Heart left ventricle (tissue), 13 donors: ENCODE measurements around the gene TOMM20.

Experiments used
- POLR2A ChIP-seq, 2 donors: fragments of 450-650 bp; IDR thresholded peaks; one replicate each; pipeline ENCODE4 v1.6.1; 2017; ENCODE audit warnings: antibody characterized with exemption in 2 of 2, mild to moderate bottlenecking in 2 of 2, moderate library complexity in 2 of 2
- TF ChIP-seq, protein P1 (sequence below), 12 donors: fragments of 200-600 bp; sonication (generic) in 4 of 12; IDR thresholded peaks; one replicate each; pipeline versions ENCODE4 v1.5.0 to v1.8.0; 2018 to 2022; ENCODE audit warnings: antibody characterized with exemption in 12 of 12, mild to moderate bottlenecking in 5 of 12
- donor health status: ischemic (EF 13 %, LVEDD 7.1; RV severe dilation, severe dysfunction).
- donor health status: DM: no; HTN: yes; CAD: no.
- donor health status: DM: no; HTN: no; CAD: no.
- donor health status: ischemic (EF 25% LVEDD 6.9; RV normal size, moderate dysfunction).
- donor health status: ischemic (EF 25% LVEDD 5.7; RV mildly dilated, moderate dysfunction).
- donor health status: ischemic (EF 35%, LVEDD 5.7; RV mildly dilated, moderate dysfunction).
- donor health status: nonischemic (EF 11% LVEDD 7.7; RV severe dilation, severe dysfunction).
- donor health status: DM: yes; HTN: yes; CAD: no.
- donor health status: PGD.
- donor health status: ischemic (EF 29% LVEDD 5.4; RV normal size, mild dysfunction).
- donor health status: nonischemic (EF 23%, LVEDD 6.1; RV moderate dilation, normal function).

DNA sequence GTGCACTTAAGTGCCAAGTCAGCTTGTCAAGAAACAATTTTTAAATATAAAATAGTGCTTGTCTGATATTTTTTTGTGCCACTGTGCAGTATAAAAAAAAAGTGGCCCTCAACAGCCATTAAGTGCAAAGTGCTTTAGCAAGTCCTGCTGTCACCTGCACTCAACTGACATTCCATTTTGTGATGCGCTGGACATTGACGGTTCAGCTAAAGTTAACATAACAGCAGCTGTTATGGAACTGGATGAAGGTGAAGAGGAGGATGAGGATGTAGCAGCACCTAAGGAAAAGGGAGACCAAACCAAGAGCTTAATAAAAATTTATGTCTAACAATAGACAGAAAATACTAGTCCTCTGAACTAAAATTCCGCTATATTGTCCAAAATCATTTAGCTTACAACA, 39.7 kb upstream of the TOMM20 start:
- TF ChIP-seq, protein P1, sequence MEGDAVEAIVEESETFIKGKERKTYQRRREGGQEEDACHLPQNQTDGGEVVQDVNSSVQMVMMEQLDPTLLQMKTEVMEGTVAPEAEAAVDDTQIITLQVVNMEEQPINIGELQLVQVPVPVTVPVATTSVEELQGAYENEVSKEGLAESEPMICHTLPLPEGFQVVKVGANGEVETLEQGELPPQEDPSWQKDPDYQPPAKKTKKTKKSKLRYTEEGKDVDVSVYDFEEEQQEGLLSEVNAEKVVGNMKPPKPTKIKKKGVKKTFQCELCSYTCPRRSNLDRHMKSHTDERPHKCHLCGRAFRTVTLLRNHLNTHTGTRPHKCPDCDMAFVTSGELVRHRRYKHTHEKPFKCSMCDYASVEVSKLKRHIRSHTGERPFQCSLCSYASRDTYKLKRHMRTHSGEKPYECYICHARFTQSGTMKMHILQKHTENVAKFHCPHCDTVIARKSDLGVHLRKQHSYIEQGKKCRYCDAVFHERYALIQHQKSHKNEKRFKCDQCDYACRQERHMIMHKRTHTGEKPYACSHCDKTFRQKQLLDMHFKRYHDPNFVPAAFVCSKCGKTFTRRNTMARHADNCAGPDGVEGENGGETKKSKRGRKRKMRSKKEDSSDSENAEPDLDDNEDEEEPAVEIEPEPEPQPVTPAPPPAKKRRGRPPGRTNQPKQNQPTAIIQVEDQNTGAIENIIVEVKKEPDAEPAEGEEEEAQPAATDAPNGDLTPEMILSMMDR (IDR thresholded peaks at IDR 0.05): no peak
- no peak for TF ChIP-seq POLR2A (IDR thresholded peaks at IDR 0.05)
